HEK293 (cell line): Measurements from ENCODE around the gene CDK2.

Experiments
- FEZF1 ChIP-seq: fragments of 450-650 bp; formaldehyde crosslinking; IDR thresholded peaks from 2 replicates; pipeline ENCODE4 v1.5.1; 2016; ENCODE audit warnings: missing biosample characterization, missing genetic modification characterization
- MZF1 ChIP-seq: fragments of 450-650 bp; formaldehyde crosslinking; IDR thresholded peaks from 2 replicates; pipeline ENCODE4 v1.5.1; 2017; ENCODE audit warnings: missing biosample characterization, missing genetic modification characterization, borderline replicate concordance
- PATZ1 ChIP-seq: fragments of 450-650 bp; formaldehyde crosslinking; IDR thresholded peaks from 2 replicates; pipeline ENCODE4 v1.5.1; 2016; ENCODE audit warnings: missing biosample characterization, missing genetic modification characterization
- PRDM10 ChIP-seq: fragments of 450-650 bp; formaldehyde crosslinking; IDR thresholded peaks from 2 replicates; pipeline ENCODE4 v1.5.1; 2016; ENCODE audit warnings: missing biosample characterization, missing genetic modification characterization
- WT1 ChIP-seq: fragments of 450-650 bp; formaldehyde crosslinking; IDR thresholded peaks from 2 replicates; pipeline ENCODE4 v1.5.1; 2016; ENCODE audit warnings: missing biosample characterization, missing genetic modification characterization
- ZBTB49 ChIP-seq: fragments of 450-650 bp; formaldehyde crosslinking; IDR thresholded peaks from 2 replicates; pipeline ENCODE4 v1.5.1; 2016; ENCODE audit warnings: missing biosample characterization, missing genetic modification characterization, low read depth
- ZFP37 ChIP-seq: fragments of 450-650 bp; formaldehyde crosslinking; IDR thresholded peaks from 2 replicates; pipeline ENCODE4 v1.5.1; 2016; ENCODE audit warnings: missing biosample characterization, missing genetic modification characterization
- ZNF133 ChIP-seq: fragments of 450-650 bp; formaldehyde crosslinking; IDR thresholded peaks from 2 replicates; pipeline ENCODE4 v1.5.1; 2016; ENCODE audit warnings: missing biosample characterization, missing genetic modification characterization
- ZNF16 ChIP-seq: fragments of 450-650 bp; formaldehyde crosslinking; IDR thresholded peaks from 2 replicates; pipeline ENCODE4 v1.5.1; 2016; ENCODE audit warnings: low read depth, missing biosample characterization, missing genetic modification characterization
- ZNF19 ChIP-seq: fragments of 450-650 bp; formaldehyde crosslinking; IDR thresholded peaks from 2 replicates; pipeline ENCODE4; 2016; ENCODE audit warnings: missing biosample characterization, missing genetic modification characterization, low read depth
- ZNF274 ChIP-seq, 2 experiments: fragments of 200-500 bp in 1 of 2; fragments of 450-650 bp in 1 of 2; sonication (Bioruptor generic) in 1 of 2; formaldehyde crosslinking in 1 of 2; IDR thresholded peaks; 2 replicates each; pipeline versions ENCODE4 v1.5.1 to v1.6.1; 2014 to 2016; ENCODE audit warnings: borderline replicate concordance in 1 of 2, inconsistent platforms in 1 of 2, low read length in 1 of 2, missing biosample characterization in 1 of 2, missing genetic modification characterization in 1 of 2
- ZNF335 ChIP-seq: fragments of 450-650 bp; formaldehyde crosslinking; conservative IDR thresholded peaks from 2 replicates; pipeline ENCODE4 v1.5.1; 2016; ENCODE audit warnings: missing biosample characterization, missing genetic modification characterization
- ZNF354C ChIP-seq: fragments of 450-650 bp; formaldehyde crosslinking; IDR thresholded peaks from 2 replicates; pipeline ENCODE4 v1.5.1; 2016; ENCODE audit warnings: missing biosample characterization, missing genetic modification characterization, low read depth, borderline replicate concordance
- ZNF366 ChIP-seq: fragments of 450-650 bp; formaldehyde crosslinking; conservative IDR thresholded peaks from 2 replicates; pipeline ENCODE4 v1.5.1; 2016; ENCODE audit warnings: missing biosample characterization, missing genetic modification characterization
- ZNF398 ChIP-seq: fragments of 450-650 bp; formaldehyde crosslinking; IDR thresholded peaks from 2 replicates; pipeline ENCODE4 v1.5.1; 2017; ENCODE audit warnings: missing biosample characterization, missing genetic modification characterization
- ZNF426 ChIP-seq: fragments of 450-650 bp; formaldehyde crosslinking; IDR thresholded peaks from 2 replicates; pipeline ENCODE4 v1.5.1; 2017; ENCODE audit warnings: missing biosample characterization, missing genetic modification characterization, mild to moderate bottlenecking, inconsistent platforms, moderate library complexity
- ZNF433 ChIP-seq: fragments of 450-650 bp; formaldehyde crosslinking; IDR thresholded peaks from 2 replicates; pipeline ENCODE4 v1.5.1; 2016; ENCODE audit warnings: missing biosample characterization, missing genetic modification characterization, low read depth
- ZNF473 ChIP-seq: fragments of 450-650 bp; formaldehyde crosslinking; IDR thresholded peaks from 2 replicates; pipeline ENCODE4 v1.5.1; 2017; ENCODE audit warnings: missing biosample characterization, missing genetic modification characterization
- ZNF48 ChIP-seq: fragments of 450-650 bp; formaldehyde crosslinking; IDR thresholded peaks from 2 replicates; pipeline ENCODE4 v1.5.1; 2016; ENCODE audit warnings: missing biosample characterization, missing genetic modification characterization
- ZNF501 ChIP-seq: fragments of 450-650 bp; formaldehyde crosslinking; IDR thresholded peaks from 2 replicates; pipeline ENCODE4 v1.5.1; 2016; ENCODE audit warnings: missing biosample characterization, missing genetic modification characterization
- ZNF521 ChIP-seq: fragments of 450-650 bp; formaldehyde crosslinking; IDR thresholded peaks from 2 replicates; pipeline ENCODE4 v1.5.1; 2017; ENCODE audit warnings: missing biosample characterization, mild to moderate bottlenecking, missing genetic modification characterization
- ZNF529 ChIP-seq: fragments of 450-650 bp; formaldehyde crosslinking; IDR thresholded peaks from 2 replicates; pipeline ENCODE4 v1.5.1; 2017; ENCODE audit warnings: missing genetic modification characterization, missing biosample characterization; ENCODE audit not compliant: insufficient replicate concordance
- ZNF560 ChIP-seq: fragments of 450-650 bp; formaldehyde crosslinking; IDR thresholded peaks from 2 replicates; pipeline ENCODE4 v1.5.1; 2017; ENCODE audit warnings: missing biosample characterization, missing genetic modification characterization, borderline replicate concordance
- ZNF660 ChIP-seq: fragments of 450-650 bp; IDR thresholded peaks from 2 replicates; pipeline ENCODE4 v1.5.1; 2018; ENCODE audit warnings: missing biosample characterization, mild to moderate bottlenecking, missing genetic modification characterization
- ZSCAN18 ChIP-seq: fragments of 450-650 bp; formaldehyde crosslinking; IDR thresholded peaks from 2 replicates; pipeline ENCODE4 v1.5.1; 2016; ENCODE audit warnings: missing biosample characterization, missing genetic modification characterization

The CDK2 gene

GRCh38 chr12:55927588-55928502 lies 38.8 kb upstream of the CDK2 start, which contains the start of gene PYM1 (continued):
- no peak for TF ChIP-seq ZSCAN18 (tag by site-specific recombination)
- TF ChIP-seq PATZ1 (tag by site-specific recombination) = peak; percentile 15; the same call in 1 of the 2 replicates
- TF ChIP-seq ZFP37 (tag by site-specific recombination) = peak; percentile 73; the same call in 1 of the 2 replicates
- TF ChIP-seq ZNF398 (tag by site-specific recombination) = no peak
- no peak for TF ChIP-seq ZNF529 (tag by site-specific recombination)
- TF ChIP-seq ZBTB49 (tag by site-specific recombination) = no peak
- no peak for TF ChIP-seq MZF1
- no peak for TF ChIP-seq ZNF274 (IDR thresholded peaks at IDR 0.05; ENCODE audit: low read length)
- TF ChIP-seq ZNF274 (tag by site-specific recombination; IDR thresholded peaks at IDR 0.05; ENCODE audit: borderline replicate concordance) = no peak
- TF ChIP-seq ZNF16 (tag by site-specific recombination) = no peak
- no peak for TF ChIP-seq WT1 (tag by site-specific recombination)
- no peak for TF ChIP-seq FEZF1
- TF ChIP-seq ZNF133 = no peak
- TF ChIP-seq ZNF473 (tag by site-specific recombination) = no peak
- TF ChIP-seq ZNF501 (tag by site-specific recombination) = no peak
- TF ChIP-seq ZNF521 (tag by site-specific recombination) = no peak
- peak; percentile 80 for TF ChIP-seq PRDM10 (tag by site-specific recombination)
- TF ChIP-seq ZNF560 = no peak
- TF ChIP-seq ZNF433 (tag by site-specific recombination) = no peak
- no peak for TF ChIP-seq ZNF48 (tag by site-specific recombination)
- no peak for TF ChIP-seq ZNF19
- no peak for TF ChIP-seq ZNF426 (tag by site-specific recombination)
- TF ChIP-seq ZNF335 = peak; percentile 31; the same call in 1 of the 2 replicates
- TF ChIP-seq ZNF660 (tag by site-specific recombination) = peak; percentile 32; the same call in 1 of the 2 replicates
- TF ChIP-seq ZNF366 (tag by site-specific recombination) = peak; percentile 61; the same call in 1 of the 2 replicates
- no peak for TF ChIP-seq ZNF354C (tag by site-specific recombination)
